PC-3 (cell line): Measurements from ENCODE around the gene BLTP3A.

ENCODE experiments used
- CTCF ChIP-seq: fragments of 300-600 bp; sonication (generic); conservative IDR thresholded peaks from 2 replicates; pipeline ENCODE4 v1.5.1; 2017; ENCODE audit warnings: antibody characterized with exemption, low read depth, mild to moderate bottlenecking, low read length
- EZH2 ChIP-seq: fragments of 300-600 bp; sonication (generic); IDR thresholded peaks from one replicate; pipeline ENCODE4 v1.6.1; 2017; ENCODE audit warnings: antibody characterized with exemption, mild to moderate bottlenecking, low read length; ENCODE audit not compliant: unreplicated experiment
- EZH2phosphoT487 ChIP-seq: fragments of 300-600 bp; sonication (generic); IDR thresholded peaks from 2 replicates; pipeline ENCODE4 v1.6.1; 2018; ENCODE audit warnings: mild to moderate bottlenecking, antibody characterized with exemption, low read length, borderline replicate concordance

- TF ChIP-seq CTCF (no peak), EZH2phosphoT487 (no peak), EZH2 (no peak)
Measured at GRCh38 chr6:34748757-34749156, 43.1 kb upstream of the BLTP3A start.
